ENCODE data around the gene TSHB.

TSHB gene

GRCh38 chr1:115062542-115063004, 32.9 kb downstream of the TSHB start:
- DNase-seq, result peak; percentile 68

GRCh38 chr1:115063228-115063901, 33.7 kb downstream of the TSHB start:
- no peak for DNase-seq

- DNase-seq, result no peak
Measured at GRCh38 chr1:115064461-115064860, 34.8 kb downstream of the TSHB start.

GRCh38 chr1:115065021-115065420, 35.4 kb downstream of the TSHB start:
- no peak for DNase-seq

- no peak for DNase-seq
Measured at GRCh38 chr1:115067161-115067859, 37.7 kb downstream of the TSHB start.

GRCh38 chr1:115068826-115069585, 39.4 kb downstream of the TSHB start:
- DNase-seq, result no peak

GRCh38 chr1:115069659-115070308, 40.2 kb downstream of the TSHB start:
- DNase-seq, result no peak

GRCh38 chr1:115071012-115071664, 41.5 kb downstream of the TSHB start:
- DNase-seq, result no peak

- no peak for DNase-seq
Measured at GRCh38 chr1:115073298-115074087, 43.9 kb downstream of the TSHB start.

- DNase-seq, result no peak
Measured at GRCh38 chr1:115074839-115075534, 45.4 kb downstream of the TSHB start.

- DNase-seq, result no peak
Measured at GRCh38 chr1:115076384-115076915, 46.8 kb downstream of the TSHB start.

GRCh38 chr1:115077286-115077983, 47.8 kb downstream of the TSHB start:
- no peak for DNase-seq

- DNase-seq, result no peak
Measured at GRCh38 chr1:115077984-115078330, 48.3 kb downstream of the TSHB start.

GRCh38 chr1:115078708-115079107, 49.1 kb downstream of the TSHB start:
- DNase-seq, result no peak

GRCh38 chr1:115082949-115083348, 53.3 kb downstream of the TSHB start:
- no peak for DNase-seq

Measured in stimulated activated CD4-positive, alpha-beta T cell treated with anti-CD3 and anti-CD28 coated beads, Interleukin-12 subunit alpha, Interleukin-12 subunit beta, amount 100 ng/mL, for 4 hours (primary cell).